Measurements from ENCODE around the gene NADSYN1. TPM values are rescaled to one million over a fixed set of nuclear protein-coding genes. Genes with fewer than 3 reads are reported as not detected.

Gene NADSYN1
- total and polyA plus RNA-seq, 8 donors = 18.4 to 77.3 (median 29.4) TPM

DNA sequence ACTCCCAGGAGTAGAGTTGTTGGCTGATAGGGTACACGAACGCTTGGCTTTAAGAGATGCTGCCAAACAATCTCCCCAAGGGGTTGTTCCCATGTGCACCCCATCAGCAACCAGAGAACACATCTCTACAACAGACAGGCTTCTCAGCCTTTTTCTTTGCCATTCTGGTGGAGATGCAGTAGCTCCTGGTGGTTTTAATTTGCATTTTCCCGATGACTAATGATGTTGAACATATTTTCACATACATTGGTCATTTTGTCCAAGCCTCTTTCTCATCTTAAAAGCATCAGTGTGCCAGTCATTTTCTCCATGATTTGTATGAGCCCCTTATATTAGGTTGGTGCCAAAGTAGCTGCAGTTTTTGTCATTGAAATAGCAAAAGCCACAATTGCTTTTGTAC is 26.6 kb upstream of the NADSYN1 start:
- H3K27me3 ChIP-seq = no peaks in the 10 kb centered on the region
- FAIRE-seq = no peak
- no peaks in the 10 kb centered on the region for H3K36me3 ChIP-seq
- WGBS, 2 donors = 85 to 94% methylated on average over 3 of the region's 3 CpGs
- intact Hi-C loops (cut with DNase I) = no loop called here
- H3K9me3 ChIP-seq = no peaks in the 10 kb centered on the region
- no peak overlapping the region for H3K27ac ChIP-seq
- no peaks in the 10 kb centered on the region for H3K4me1 ChIP-seq
- no peak overlapping the region for H3K4me3 ChIP-seq
- ATAC-seq = no peak
- DNase-seq = no peak
- TF ChIP-seq, protein P1, sequence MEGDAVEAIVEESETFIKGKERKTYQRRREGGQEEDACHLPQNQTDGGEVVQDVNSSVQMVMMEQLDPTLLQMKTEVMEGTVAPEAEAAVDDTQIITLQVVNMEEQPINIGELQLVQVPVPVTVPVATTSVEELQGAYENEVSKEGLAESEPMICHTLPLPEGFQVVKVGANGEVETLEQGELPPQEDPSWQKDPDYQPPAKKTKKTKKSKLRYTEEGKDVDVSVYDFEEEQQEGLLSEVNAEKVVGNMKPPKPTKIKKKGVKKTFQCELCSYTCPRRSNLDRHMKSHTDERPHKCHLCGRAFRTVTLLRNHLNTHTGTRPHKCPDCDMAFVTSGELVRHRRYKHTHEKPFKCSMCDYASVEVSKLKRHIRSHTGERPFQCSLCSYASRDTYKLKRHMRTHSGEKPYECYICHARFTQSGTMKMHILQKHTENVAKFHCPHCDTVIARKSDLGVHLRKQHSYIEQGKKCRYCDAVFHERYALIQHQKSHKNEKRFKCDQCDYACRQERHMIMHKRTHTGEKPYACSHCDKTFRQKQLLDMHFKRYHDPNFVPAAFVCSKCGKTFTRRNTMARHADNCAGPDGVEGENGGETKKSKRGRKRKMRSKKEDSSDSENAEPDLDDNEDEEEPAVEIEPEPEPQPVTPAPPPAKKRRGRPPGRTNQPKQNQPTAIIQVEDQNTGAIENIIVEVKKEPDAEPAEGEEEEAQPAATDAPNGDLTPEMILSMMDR (IDR thresholded peaks at IDR 0.05) = no peak

DNA sequence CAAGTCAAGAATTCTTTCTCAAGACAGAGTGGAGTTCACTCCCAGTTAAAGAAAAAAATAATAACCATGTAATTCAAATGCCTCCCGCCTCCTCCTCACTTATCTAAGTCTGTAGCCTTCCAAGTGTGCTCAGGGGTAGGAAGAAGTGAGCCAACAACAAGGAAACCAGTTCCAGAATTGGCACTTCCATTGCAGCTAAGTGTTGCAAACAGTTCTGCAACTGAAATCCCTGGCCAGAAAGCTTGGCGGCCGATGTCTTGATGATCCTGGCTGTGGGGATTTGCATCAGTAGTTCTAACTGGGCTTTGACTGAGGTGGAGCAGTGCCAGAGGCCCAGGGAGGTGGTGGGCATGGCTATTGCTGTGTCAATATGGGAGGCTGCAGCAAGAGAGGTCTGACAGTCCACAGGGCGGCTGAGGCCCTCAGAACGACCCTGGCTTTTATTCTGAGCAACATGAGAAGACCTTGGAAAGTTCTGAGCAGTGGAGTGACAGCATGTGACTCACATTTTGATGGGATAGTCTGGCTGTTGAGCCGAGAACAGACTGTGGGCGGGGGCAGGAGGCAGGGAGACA is 24.1 kb upstream of the NADSYN1 start:
- Histone ChIP-seq H3K36me3 (no peaks in the 10 kb centered on the region), H3K4me3 (no peak overlapping the region), H3K27me3 (no peaks in the 10 kb centered on the region), H3K9me3 (no peaks in the 10 kb centered on the region), H3K4me1 (no peaks in the 10 kb centered on the region), H3K27ac (no peak overlapping the region)
- FAIRE-seq (no peak), DNase-seq (no peak), ATAC-seq (peak in 1 of 4 donors; percentile 52)
- intact Hi-C loops (cut with DNase I) = no loop called here
- 69 to 73% methylated on average over 7 of the region's 7 CpGs for WGBS, 2 donors
- TF ChIP-seq, protein P1 (IDR thresholded peaks at IDR 0.05) = no peak

DNA sequence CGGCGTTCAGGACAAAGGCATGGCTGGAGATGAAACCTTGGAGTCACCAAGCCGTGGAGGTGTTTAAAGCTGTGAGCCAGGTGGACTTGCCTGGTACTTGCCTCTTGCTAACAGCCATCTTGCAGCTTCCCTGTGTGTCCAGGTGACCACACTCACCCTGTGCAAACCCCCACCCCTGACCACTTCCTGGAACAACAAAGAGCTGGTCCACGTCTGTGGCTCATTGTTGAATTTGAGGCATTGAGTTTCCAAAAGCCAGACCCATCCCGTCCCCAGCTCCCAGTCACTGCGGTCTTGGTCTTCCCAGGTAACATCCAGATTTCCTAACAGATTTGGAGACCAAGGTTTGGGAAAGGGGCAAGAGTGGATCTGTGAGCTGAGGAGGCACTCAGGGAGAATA is 23.3 kb upstream of the NADSYN1 start:
- Histone ChIP-seq H3K4me1 (no peaks in the 10 kb centered on the region), H3K36me3 (no peaks in the 10 kb centered on the region), H3K27me3 (no peaks in the 10 kb centered on the region), H3K9me3 (no peaks in the 10 kb centered on the region), H3K4me3 (no peak overlapping the region), H3K27ac (no peak overlapping the region)
- intact Hi-C loops (cut with DNase I) = no loop called here
- no peak for FAIRE-seq
- 91% methylated on average over 6 of the region's 6 CpGs for WGBS, 2 donors
- DNase-seq = no peak
- no peak for ATAC-seq
- TF ChIP-seq, protein P1 (IDR thresholded peaks at IDR 0.05) = no peak

DNA sequence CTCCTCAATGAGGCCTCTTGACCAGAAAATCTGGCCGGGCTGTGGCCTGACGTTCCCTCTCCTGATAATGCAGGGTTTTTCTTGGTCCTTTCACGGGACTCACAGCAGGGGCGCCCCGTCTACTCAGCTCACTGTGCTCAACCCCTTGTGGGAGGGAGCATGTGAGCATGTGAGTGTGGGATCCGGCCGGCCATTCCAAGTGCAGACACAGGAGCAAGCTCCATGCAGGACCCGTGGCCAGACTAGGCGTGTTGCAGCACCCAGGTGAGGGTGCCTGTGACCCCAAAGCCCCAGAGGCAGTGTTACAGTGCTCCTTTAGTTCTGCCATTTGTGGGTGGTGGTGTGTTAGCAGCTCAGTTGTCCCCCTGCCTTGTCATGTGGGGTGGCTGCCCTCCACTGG is 22.8 kb upstream of the NADSYN1 start:
- TF ChIP-seq, protein P1 (IDR thresholded peaks at IDR 0.05) = no peak
- intact Hi-C loops (cut with DNase I) = no loop called here
- no peak for DNase-seq

DNA sequence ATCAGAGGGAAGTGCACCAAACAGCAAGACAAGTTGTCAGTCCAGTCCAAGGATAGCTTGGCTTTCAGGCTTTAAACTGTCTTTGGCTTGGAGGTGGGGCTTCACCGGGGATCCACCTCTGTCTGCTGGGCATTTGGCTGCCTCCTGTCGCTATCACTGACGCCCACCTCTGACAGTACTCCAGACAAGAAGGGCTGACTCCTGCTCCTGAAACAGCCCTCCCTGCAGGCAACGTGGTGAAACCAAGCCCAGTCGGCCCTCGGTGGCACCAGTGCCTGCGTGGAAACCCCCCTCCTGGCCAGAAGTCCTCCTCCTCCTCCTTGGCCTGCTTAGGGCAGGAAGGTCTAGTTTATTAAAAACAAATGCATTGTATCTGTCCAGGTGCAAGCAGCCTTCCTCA is 21.7 kb upstream of the NADSYN1 start:
- H3K4me3 ChIP-seq = no peak overlapping the region
- DNase-seq = no peak
- WGBS, 2 donors = 68 to 74% methylated on average over 7 of the region's 7 CpGs

More for the DNA sequence above, 22.8 kb upstream of the NADSYN1 start:
- H3K36me3 ChIP-seq = no peaks in the 10 kb centered on the region
- no peak for FAIRE-seq
- H3K4me3 ChIP-seq = no peak overlapping the region
- H3K27ac ChIP-seq = no peak overlapping the region
- WGBS, 2 donors = 90 to 94% methylated on average over 9 of the region's 9 CpGs
- H3K27me3 ChIP-seq = no peaks in the 10 kb centered on the region
- ATAC-seq = no peak
- no peaks in the 10 kb centered on the region for H3K4me1 ChIP-seq
- no peaks in the 10 kb centered on the region for H3K9me3 ChIP-seq

More for the DNA sequence above, 21.7 kb upstream of the NADSYN1 start:
- no peaks in the 10 kb centered on the region for H3K36me3 ChIP-seq
- FAIRE-seq (no peak), ATAC-seq (no peak)
- H3K9me3 ChIP-seq = no peaks in the 10 kb centered on the region
- H3K4me1 ChIP-seq = no peaks in the 10 kb centered on the region
- intact Hi-C loops (cut with DNase I) = no loop called here
- TF ChIP-seq, protein P1 (IDR thresholded peaks at IDR 0.05) = no peak
- H3K27me3 ChIP-seq = no peaks in the 10 kb centered on the region
- no peak overlapping the region for H3K27ac ChIP-seq
